ENCODE measurements around the gene NAP1L4. TPM values are rescaled to one million over a fixed set of nuclear protein-coding genes. Genes with fewer than 3 reads are reported as not detected.

Gene NAP1L4
- total RNA-seq, 1 donor from 2014 or later: 171 TPM

GRCh38 chr11:3022300-3022967 lies 30.3 kb upstream of the NAP1L4 start:
- no peaks in the 10 kb centered on the region for H3K27me3 Mint-ChIP-seq (ENCODE audit: low read depth)

GRCh38 chr11:3021125-3021524 lies 29.0 kb upstream of the NAP1L4 start:
- Mint-ChIP-seq H3K27ac (no peak overlapping the region), H3K9me3 (no peaks in the 10 kb centered on the region), H3K4me3 (no peak overlapping the region), H3K4me1 (no peaks in the 10 kb centered on the region), H3K27me3 (ENCODE audit: low read depth) (no peaks in the 10 kb centered on the region), H3K36me3 (peaks cover 14% of the 10 kb centered on the region)
- no peak for TF ChIP-seq CTCF (IDR thresholded peaks at IDR 0.05; ENCODE audit: unreplicated experiment)
- no peak for DNase-seq (ENCODE audit: low spot score in 2 of 2, unreplicated experiment in 2 of 2)

More at GRCh38 chr11:3022300-3022967, 30.3 kb upstream of the NAP1L4 start:
- Mint-ChIP-seq H3K27ac (no peak overlapping the region), H3K4me1 (no peaks in the 10 kb centered on the region), H3K4me3 (no peak overlapping the region), H3K9me3 (no peaks in the 10 kb centered on the region), H3K36me3 (peaks cover 13% of the 10 kb centered on the region)
- no peak for DNase-seq (ENCODE audit: low spot score in 2 of 2, unreplicated experiment in 2 of 2)
- TF ChIP-seq CTCF (IDR thresholded peaks at IDR 0.05; ENCODE audit: unreplicated experiment): no peak

- H3K9me3 Mint-ChIP-seq: no peaks in the 10 kb centered on the region
These were observed 27.9 kb upstream of the NAP1L4 start for GRCh38 chr11:3020011-3020410.

GRCh38 chr11:3018596-3018995 lies 26.5 kb upstream of the NAP1L4 start:
- Mint-ChIP-seq H3K27ac (no peak overlapping the region), H3K36me3 (peaks cover 16% of the 10 kb centered on the region), H3K4me3 (no peak overlapping the region), H3K9me3 (no peaks in the 10 kb centered on the region), H3K4me1 (no peaks in the 10 kb centered on the region), H3K27me3 (ENCODE audit: low read depth) (no peaks in the 10 kb centered on the region)
- no peak for TF ChIP-seq CTCF (IDR thresholded peaks at IDR 0.05; ENCODE audit: unreplicated experiment)
- no peak for DNase-seq (ENCODE audit: low spot score in 2 of 2, unreplicated experiment in 2 of 2)

More at GRCh38 chr11:3020011-3020410, 27.9 kb upstream of the NAP1L4 start:
- H3K27me3 Mint-ChIP-seq (ENCODE audit: low read depth): no peaks in the 10 kb centered on the region
- no peak overlapping the region for H3K27ac Mint-ChIP-seq
- H3K4me1 Mint-ChIP-seq: no peaks in the 10 kb centered on the region
- peaks cover 14% of the 10 kb centered on the region for H3K36me3 Mint-ChIP-seq
- no peak for TF ChIP-seq CTCF (IDR thresholded peaks at IDR 0.05; ENCODE audit: unreplicated experiment)
- H3K4me3 Mint-ChIP-seq: no peak overlapping the region
- no peak for DNase-seq (ENCODE audit: low spot score in 2 of 2, unreplicated experiment in 2 of 2)

GRCh38 chr11:3016861-3017260 lies 24.7 kb upstream of the NAP1L4 start:
- Mint-ChIP-seq H3K4me1 (no peaks in the 10 kb centered on the region), H3K27me3 (ENCODE audit: low read depth) (no peaks in the 10 kb centered on the region), H3K9me3 (no peaks in the 10 kb centered on the region), H3K27ac (no peak overlapping the region), H3K36me3 (peaks cover 16% of the 10 kb centered on the region), H3K4me3 (no peak overlapping the region)
- no peak for TF ChIP-seq CTCF (IDR thresholded peaks at IDR 0.05; ENCODE audit: unreplicated experiment)
- DNase-seq (ENCODE audit: low spot score in 2 of 2, unreplicated experiment in 2 of 2): no peak

All from mesothelial cell of epicardium (in vitro differentiated cells).